Cortex of kidney (tissue), 1 donor: ENCODE data around the gene PABPN1L.

Source experiments
- DNase-seq: peaks from one replicate; lab custom pipeline; 2025; lab: John Stamatoyannopoulos, UW

PABPN1L gene

GRCh38 chr16:88883117-88883895 is 16.8 kb upstream of the PABPN1L start:
- no peak for DNase-seq

- no peak for DNase-seq
Observed at GRCh38 chr16:88882358-88883030, 16.0 kb upstream of the PABPN1L start.

- DNase-seq: no peak
Observed at GRCh38 chr16:88881675-88882357, 15.4 kb upstream of the PABPN1L start.

- no peak for DNase-seq
Observed at GRCh38 chr16:88881007-88881615, 14.7 kb upstream of the PABPN1L start.

GRCh38 chr16:88880226-88881006 is 14.0 kb upstream of the PABPN1L start:
- no peak for DNase-seq

- DNase-seq: no peak
Observed at GRCh38 chr16:88879788-88880055, 13.3 kb upstream of the PABPN1L start.

- no peak for DNase-seq
Observed at GRCh38 chr16:88878967-88879787, 12.7 kb upstream of the PABPN1L start.

GRCh38 chr16:88878356-88878755 is 11.9 kb upstream of the PABPN1L start:
- no peak for DNase-seq

- no peak for DNase-seq
Observed at GRCh38 chr16:88877564-88878289, 11.3 kb upstream of the PABPN1L start.

GRCh38 chr16:88876942-88877526 is 10.6 kb upstream of the PABPN1L start:
- DNase-seq: no peak

- no peak for DNase-seq
Observed at GRCh38 chr16:88875703-88876234, 9.3 kb upstream of the PABPN1L start.

- DNase-seq: no peak
Observed at GRCh38 chr16:88874938-88875599, 8.6 kb upstream of the PABPN1L start.

- DNase-seq: no peak
Observed at GRCh38 chr16:88872650-88873331, 6.3 kb upstream of the PABPN1L start.

- DNase-seq: no peak
Observed at GRCh38 chr16:88871730-88872416, 5.4 kb upstream of the PABPN1L start.

- no peak for DNase-seq
Observed at GRCh38 chr16:88871349-88871702, 4.9 kb upstream of the PABPN1L start.

- no peak for DNase-seq
Observed at GRCh38 chr16:88870608-88871348, 4.3 kb upstream of the PABPN1L start.

- DNase-seq: no peak
Observed at GRCh38 chr16:88869673-88869980, 3.2 kb upstream of the PABPN1L start.
